ENCODE measurements around the gene ANP32E. TPM values are rescaled to one million over a fixed set of nuclear protein-coding genes. Genes with fewer than 3 reads are reported as not detected.
"Not testable (repeated sequence)": the region's sequence is repeated elsewhere in the genome, so short reads cannot be mapped to it uniquely, and the experiment has no call there.

Gene ANP32E
- total RNA-seq, 1 donor from 2014 or later, result 7.9 TPM

GRCh38 chr1:150249936-150250335, 14.0 kb upstream of the ANP32E start:
- H3K36me3 ChIP-seq (ENCODE audit: control insufficient read depth, insufficient read depth, low read length), result no peaks in the 10 kb centered on the region
- H3K27me3 ChIP-seq (ENCODE audit: control insufficient read depth, insufficient read depth, low read length), result no peaks in the 10 kb centered on the region
- no peak overlapping the region for H3K4me3 ChIP-seq (ENCODE audit: low read depth, low read length)
- no peak for DNase-seq (ENCODE audit: low read depth)
- FAIRE-seq, result no peak
- TF ChIP-seq, protein P1, sequence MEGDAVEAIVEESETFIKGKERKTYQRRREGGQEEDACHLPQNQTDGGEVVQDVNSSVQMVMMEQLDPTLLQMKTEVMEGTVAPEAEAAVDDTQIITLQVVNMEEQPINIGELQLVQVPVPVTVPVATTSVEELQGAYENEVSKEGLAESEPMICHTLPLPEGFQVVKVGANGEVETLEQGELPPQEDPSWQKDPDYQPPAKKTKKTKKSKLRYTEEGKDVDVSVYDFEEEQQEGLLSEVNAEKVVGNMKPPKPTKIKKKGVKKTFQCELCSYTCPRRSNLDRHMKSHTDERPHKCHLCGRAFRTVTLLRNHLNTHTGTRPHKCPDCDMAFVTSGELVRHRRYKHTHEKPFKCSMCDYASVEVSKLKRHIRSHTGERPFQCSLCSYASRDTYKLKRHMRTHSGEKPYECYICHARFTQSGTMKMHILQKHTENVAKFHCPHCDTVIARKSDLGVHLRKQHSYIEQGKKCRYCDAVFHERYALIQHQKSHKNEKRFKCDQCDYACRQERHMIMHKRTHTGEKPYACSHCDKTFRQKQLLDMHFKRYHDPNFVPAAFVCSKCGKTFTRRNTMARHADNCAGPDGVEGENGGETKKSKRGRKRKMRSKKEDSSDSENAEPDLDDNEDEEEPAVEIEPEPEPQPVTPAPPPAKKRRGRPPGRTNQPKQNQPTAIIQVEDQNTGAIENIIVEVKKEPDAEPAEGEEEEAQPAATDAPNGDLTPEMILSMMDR (IDR thresholded peaks at IDR 0.05; ENCODE audit: insufficient read depth, low read length, severe bottlenecking), result no peak

GRCh38 chr1:150243003-150243402, 7.1 kb upstream of the ANP32E start:
- no peaks in the 10 kb centered on the region for H3K36me3 ChIP-seq (ENCODE audit: control insufficient read depth, insufficient read depth, low read length)
- DNase-seq (ENCODE audit: low read depth) (no peak), FAIRE-seq (no peak)
- TF ChIP-seq, protein P1 (IDR thresholded peaks at IDR 0.05; ENCODE audit: insufficient read depth, low read length, severe bottlenecking), result no peak
- no peak overlapping the region for H3K4me3 ChIP-seq (ENCODE audit: low read depth, low read length)
- H3K27me3 ChIP-seq (ENCODE audit: control insufficient read depth, insufficient read depth, low read length), result no peaks in the 10 kb centered on the region

GRCh38 chr1:150237746-150238145, 1.8 kb upstream of the ANP32E start:
- TF ChIP-seq, protein P1 (IDR thresholded peaks at IDR 0.05; ENCODE audit: insufficient read depth, low read length, severe bottlenecking), result no peak
- H3K4me3 ChIP-seq (ENCODE audit: low read depth, low read length), result no peak overlapping the region
- no peak for FAIRE-seq
- no peak for DNase-seq (ENCODE audit: low read depth)
- no peaks in the 10 kb centered on the region for H3K27me3 ChIP-seq (ENCODE audit: control insufficient read depth, insufficient read depth, low read length)
- H3K36me3 ChIP-seq (ENCODE audit: control insufficient read depth, insufficient read depth, low read length), result no peaks in the 10 kb centered on the region

- DNase-seq (ENCODE audit: low read depth); H3K36me3 ChIP-seq (ENCODE audit: control insufficient read depth, insufficient read depth, low read length); FAIRE-seq; H3K4me3 ChIP-seq (ENCODE audit: low read depth, low read length); H3K27me3 ChIP-seq (ENCODE audit: control insufficient read depth, insufficient read depth, low read length): not testable (repeated sequence)
These were observed 1.3 kb upstream of the ANP32E start for GRCh38 chr1:150237176-150237575.

DNA sequence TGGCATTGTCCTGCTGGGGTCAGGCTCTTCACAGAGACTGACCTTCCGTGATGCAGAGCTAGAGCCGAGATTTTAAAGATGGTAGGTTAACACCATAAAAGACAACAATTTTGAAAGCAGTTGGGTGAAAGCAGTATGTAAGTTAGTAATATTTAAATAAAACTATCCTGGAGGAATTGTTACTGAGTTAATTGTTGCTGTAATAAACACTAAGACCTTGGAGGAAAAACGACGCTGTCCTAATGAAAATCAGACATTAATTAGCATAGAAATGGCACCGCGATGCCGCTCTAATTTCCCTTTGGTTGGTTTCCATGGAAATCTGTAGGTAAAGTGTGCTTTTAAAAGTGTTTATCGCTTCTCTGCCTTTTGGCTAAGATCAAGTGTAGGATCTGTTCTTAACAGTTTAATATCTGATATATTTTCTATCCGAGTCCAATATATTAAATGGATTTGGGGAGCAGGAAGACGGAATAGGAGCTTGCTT, 745 bp upstream of the ANP32E start:
- Histone ChIP-seq H3K4me3 (ENCODE audit: low read depth, low read length) (peak overlapping the region; percentile 66), H3K27me3 (ENCODE audit: control insufficient read depth, insufficient read depth, low read length) (no peaks in the 10 kb centered on the region), H3K36me3 (ENCODE audit: control insufficient read depth, insufficient read depth, low read length) (no peaks in the 10 kb centered on the region)
- DNase-seq (ENCODE audit: low read depth) (no peak), FAIRE-seq (no peak)
- TF ChIP-seq, protein P1 (IDR thresholded peaks at IDR 0.05; ENCODE audit: insufficient read depth, low read length, severe bottlenecking), result no peak

- no peak for FAIRE-seq
- no peak for DNase-seq (ENCODE audit: low read depth)
- H3K27me3 ChIP-seq (ENCODE audit: control insufficient read depth, insufficient read depth, low read length), result no peaks in the 10 kb centered on the region
- TF ChIP-seq, protein P1 (IDR thresholded peaks at IDR 0.05; ENCODE audit: insufficient read depth, low read length, severe bottlenecking), result no peak
- H3K36me3 ChIP-seq (ENCODE audit: control insufficient read depth, insufficient read depth, low read length), result no peaks in the 10 kb centered on the region
- peak overlapping the region; percentile 66 for H3K4me3 ChIP-seq (ENCODE audit: low read depth, low read length)
These were observed 539 bp downstream of the ANP32E start for GRCh38 chr1:150235294-150235851.

Measured in bronchial epithelial cell (primary cell).